ENCODE results near the gene SMYD2.

DNA sequence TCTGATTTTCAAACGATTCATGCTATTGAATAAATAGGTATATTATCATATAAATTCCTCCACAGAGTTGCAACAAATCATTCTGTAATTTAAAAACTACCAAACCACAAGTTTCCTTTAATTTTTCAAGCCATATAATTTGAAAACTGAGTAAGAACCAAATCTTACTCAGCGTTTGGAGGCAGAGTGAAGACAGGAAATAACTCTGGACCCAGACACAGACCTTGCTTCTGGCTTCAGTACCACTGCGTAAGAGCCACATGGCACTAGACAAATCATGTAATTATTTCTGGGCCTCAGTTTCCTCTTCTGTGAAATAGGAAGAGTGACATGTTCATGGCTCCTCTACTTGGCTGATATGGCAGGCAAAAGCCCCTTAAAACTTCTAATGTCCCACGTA lies 82.4 kb downstream of the SMYD2 start:
- TF ChIP-seq CTCF (IDR thresholded peaks at IDR 0.05) (no peak), POLR2A (IDR thresholded peaks at IDR 0.05) (no peak)

Measured in body of pancreas (tissue), 4 donors.